K562 (cell line): Measurements from ENCODE around the gene GPC2. TPM values are rescaled to one million over a fixed set of nuclear protein-coding genes. Genes with fewer than 3 reads are reported as not detected.

Experiments
- ARID2 ChIP-seq: fragments of 450-650 bp; IDR thresholded peaks from 2 replicates; pipeline ENCODE4 v1.6.1; 2017; ENCODE audit warnings: antibody characterized with exemption, mild to moderate bottlenecking
- BHLHE40 ChIP-seq: IDR thresholded peaks from 2 replicates; pipeline ENCODE4 v1.6.1; 2011; ENCODE audit warnings: low read length, improper control_type of control experiment
- CEBPB ChIP-seq: fragments of 450-650 bp; IDR thresholded peaks from 2 replicates; pipeline ENCODE4 v1.6.1; 2016; ENCODE audit warnings: missing genetic modification characterization, missing compliant biosample characterization
- COPS2 ChIP-seq: fragments of 450-650 bp; conservative IDR thresholded peaks from 2 replicates; pipeline ENCODE4 v1.6.1; 2016; ENCODE audit warnings: mild to moderate bottlenecking, moderate library complexity
- DEAF1 ChIP-seq: fragments of 450-650 bp; formaldehyde crosslinking; IDR thresholded peaks from 2 replicates; pipeline ENCODE4 v1.4.0; 2020; ENCODE audit warnings: mild to moderate bottlenecking, moderate library complexity
- NFIC ChIP-seq: fragments of 450-650 bp; IDR thresholded peaks from 2 replicates; pipeline ENCODE4 v1.6.1; 2017; ENCODE audit warnings: mild to moderate bottlenecking, inconsistent platforms
- POLR3G ChIP-seq: IDR thresholded peaks from 2 replicates; pipeline ENCODE4 v1.6.1; 2011; ENCODE audit not compliant: insufficient read length, insufficient replicate concordance; ENCODE audit errors: extremely low read depth
- RCOR1 ChIP-seq, 2 experiments: IDR thresholded peaks; 2 replicates each; pipeline ENCODE4 v1.6.1; 2012; ENCODE audit warnings: low read depth in 2 of 2, low read length in 2 of 2, borderline replicate concordance in 1 of 2, improper control_type of control experiment in 1 of 2
- RERE ChIP-seq: sonication (generic); formaldehyde crosslinking; IDR thresholded peaks from 2 replicates; pipeline ENCODE4 v1.8.0; 2023; ENCODE audit warnings: missing genetic modification reagents, mild to moderate bottlenecking, borderline replicate concordance
- SIN3A ChIP-seq, 2 experiments: fragments of 150-350 bp in 1 of 2; IDR thresholded peaks; 2 replicates each; pipeline ENCODE4 v1.6.1; 2011 to 2016; ENCODE audit warnings: borderline replicate concordance in 2 of 2, low read depth in 2 of 2, low read length in 2 of 2, mild to moderate bottlenecking in 2 of 2, moderate library complexity in 2 of 2; ENCODE audit not compliant: control insufficient read depth in 1 of 2
- SP2 ChIP-seq: IDR thresholded peaks from 2 replicates; pipeline ENCODE4 v1.6.1; 2011; ENCODE audit warnings: mild to moderate bottlenecking, low read depth, low read length, moderate library complexity; ENCODE audit not compliant: poor library complexity, severe bottlenecking; ENCODE audit errors: extremely low read depth
- THAP12 ChIP-seq: fragments of 250-450 bp; sonication (Bioruptor Pico); IDR thresholded peaks from 2 replicates; pipeline ENCODE4 v1.9.0; 2021; ENCODE audit warnings: mild to moderate bottlenecking, inconsistent platforms
- ZKSCAN1 ChIP-seq: fragments of 150-350 bp; IDR thresholded peaks from 2 replicates; pipeline ENCODE4 v1.6.1; 2016; ENCODE audit warnings: low read depth, low read length
- ZKSCAN3 ChIP-seq: fragments of 250-450 bp; sonication (Bioruptor Pico); IDR thresholded peaks from 2 replicates; pipeline ENCODE4 v1.4.0; 2020
- ZNF316 ChIP-seq: fragments of 450-650 bp; IDR thresholded peaks from 2 replicates; pipeline ENCODE4 v1.6.1; 2016
- ZNF583 ChIP-seq: fragments of 250-450 bp; sonication (Bioruptor Pico); IDR thresholded peaks from 2 replicates; pipeline ENCODE4 v1.4.0; 2020
- polyA plus RNA-seq, 8 experiments: library from polyadenylated mRNA; depleted of rRNA in 4 of 8; stranded (reverse) in 5 of 8; unstranded in 3 of 8; fragments of >200 nt; fragmentation: Nextera tagmentation in 2 of 8; fragmentation: Illumina TruSeq in 1 of 8; extraction: Ambion mirVana in 2 of 8; extraction: Trizol in 1 of 8; gene quantifications; 2 replicates each; pipeline versions ENCODE4 v1.2.1 to v1.2.3, GENCODE V29; 2011 to 2014; ENCODE audit warnings: inconsistent platforms in 1 of 8, missing spikeins in 1 of 8
- total RNA-seq, 7 experiments: library from RNA; depleted of rRNA in 6 of 7; stranded (reverse); fragments of >200 nt in 6 of 7; fragmentation: Illumina TruSeq in 2 of 7; extraction: Trizol in 2 of 7; gene quantifications; 2 replicates each; pipeline versions ENCODE4 v1.2.1 to v1.2.3, GENCODE V29; 2011 to 2021; ENCODE audit warnings: low replicate concordance in 1 of 7

The GPC2 gene
- total and polyA plus RNA-seq, 9 of the 15 experiments (the other 6 are each of a cell fraction or from before 2014, with no cell fraction given), result 0.06 to 7.7 (median 1.4) TPM; not detected in 1

DNA sequence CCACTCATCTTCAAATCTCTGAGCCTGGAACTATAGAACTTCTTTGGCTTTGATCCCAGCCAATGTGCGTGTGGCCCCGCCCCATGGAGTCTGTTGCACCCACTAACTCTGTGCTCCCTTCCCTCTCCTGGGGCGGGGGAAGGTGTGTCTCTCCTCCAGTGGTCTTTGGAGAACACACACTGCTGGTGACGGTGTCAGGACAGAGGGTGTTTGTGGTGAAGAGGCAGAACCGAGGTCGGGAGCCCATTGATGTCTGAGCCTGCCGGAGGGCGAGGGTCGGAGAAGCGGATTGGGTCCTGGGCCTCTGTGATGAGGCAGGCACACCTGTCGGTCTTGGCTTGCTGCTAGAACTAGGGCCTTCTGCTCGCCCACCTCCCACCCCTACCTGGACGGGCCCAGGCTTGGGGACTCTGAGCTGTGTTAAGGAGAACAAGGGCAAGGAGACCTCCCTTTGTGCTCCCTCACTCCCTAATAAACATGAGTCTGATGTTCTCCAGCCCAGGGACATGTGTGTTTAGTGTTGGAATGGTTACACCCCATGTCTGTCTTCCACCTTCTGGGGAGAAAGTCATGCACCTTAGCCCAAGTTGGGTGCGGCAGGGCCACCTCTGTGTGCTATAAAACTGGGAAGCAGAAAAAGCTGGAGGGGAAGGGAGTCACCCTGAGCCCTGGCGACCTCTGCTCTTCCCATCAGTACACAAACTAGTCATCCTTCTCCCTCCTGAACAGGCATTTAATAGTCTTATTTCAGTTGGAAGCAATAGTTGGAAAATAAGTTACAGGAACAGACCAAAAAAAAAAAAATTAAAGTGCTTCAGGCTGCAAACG is 23.3 kb downstream of the GPC2 start (continued):
- TF ChIP-seq RERE (CRISPR knock-in tag), result no peak
- no peak for TF ChIP-seq THAP12 (CRISPR knock-in tag)
- no peak for TF ChIP-seq ZNF316
- TF ChIP-seq CEBPB (tag), result no peak
- TF ChIP-seq BHLHE40, result no peak
- TF ChIP-seq ZKSCAN1, result no peak
- TF ChIP-seq ARID2, result no peak
- no peak for TF ChIP-seq COPS2
- TF ChIP-seq RCOR1 (IDR thresholded peaks at IDR 0.05; ENCODE audit: borderline replicate concordance in 1 of 2, low read depth in 2 of 2, low read length in 2 of 2), result no peak
- TF ChIP-seq SIN3A (IDR thresholded peaks at IDR 0.05; ENCODE audit: borderline replicate concordance in 2 of 2, control insufficient read depth in 1 of 2, low read depth in 2 of 2, low read length in 2 of 2), result no peak
- no peak for TF ChIP-seq SP2
- TF ChIP-seq DEAF1 (CRISPR knock-in tag), result no peak
- no peak for TF ChIP-seq ZNF583 (CRISPR knock-in tag)
- TF ChIP-seq NFIC, result peak; percentile 57
- TF ChIP-seq POLR3G, result no peak
- no peak for TF ChIP-seq ZKSCAN3 (CRISPR knock-in tag)
